ENCODE results near the gene DUSP7.

DUSP7 gene

DNA sequence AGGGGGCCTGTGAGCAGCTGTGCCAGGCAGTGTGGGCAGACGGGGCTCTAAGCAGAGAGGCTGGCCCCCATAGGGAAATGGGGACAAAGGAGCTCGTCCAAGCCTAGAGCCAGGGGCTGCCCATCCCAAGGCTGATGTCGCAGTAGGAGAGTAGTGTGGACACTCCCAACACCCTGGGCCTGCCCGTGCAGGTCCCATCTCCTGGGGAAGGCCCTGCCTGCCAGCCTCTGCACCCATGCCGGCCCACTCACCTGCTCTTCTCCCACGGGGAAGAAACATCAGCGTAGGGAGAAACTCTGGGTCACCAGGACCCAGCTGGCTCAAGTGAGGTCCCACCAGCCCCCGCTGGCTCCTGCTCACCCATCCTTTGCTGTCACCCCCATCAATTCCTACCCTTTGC, 10.7 kb upstream of the DUSP7 start:
- DNase-seq, result no peak

DNA sequence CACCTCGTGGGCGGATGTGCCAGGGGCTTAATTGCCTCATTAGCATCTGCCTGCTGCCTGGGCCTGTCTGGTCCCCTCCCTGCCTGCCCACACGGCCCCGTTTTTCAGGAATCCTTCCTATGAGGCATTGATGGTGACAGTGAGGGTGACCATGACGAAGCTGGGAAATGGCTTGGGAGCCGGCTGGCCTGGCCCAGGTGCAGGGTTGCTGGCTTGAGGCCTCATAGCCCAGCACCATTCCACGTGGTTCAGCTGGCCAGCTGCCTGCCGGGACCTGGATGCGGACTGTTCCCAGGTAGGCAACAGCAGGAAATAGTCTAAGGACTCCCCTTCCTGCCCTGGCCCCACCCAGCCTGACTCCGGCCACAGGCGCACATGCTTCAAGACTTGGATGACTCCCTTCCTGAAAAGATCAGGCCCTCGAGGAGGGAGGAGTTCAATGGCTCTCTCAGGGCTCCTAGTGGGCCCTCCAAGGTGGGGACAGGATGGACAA, 8.9 kb upstream of the DUSP7 start:
- no peak for DNase-seq

DNA sequence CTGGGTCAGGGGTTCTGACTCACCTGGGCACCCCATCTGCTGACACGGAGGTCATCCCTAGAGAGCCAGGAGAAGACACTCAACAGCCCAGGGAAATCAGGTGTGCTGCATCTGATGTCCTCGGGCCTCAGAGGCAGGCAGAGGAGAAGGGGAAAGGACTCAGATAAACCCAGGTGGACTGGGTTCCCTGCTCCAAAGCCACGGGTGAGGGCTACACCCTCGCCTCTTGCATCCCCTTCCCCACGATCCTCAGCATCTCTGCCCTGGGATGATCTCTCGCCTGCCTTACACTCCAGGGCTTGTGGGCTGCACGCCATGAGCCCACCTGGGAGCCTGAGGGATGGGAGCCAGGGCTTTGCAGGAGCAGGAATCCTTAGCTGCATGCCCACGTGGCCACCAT, 8.2 kb upstream of the DUSP7 start:
- DNase-seq, result no peak

DNA sequence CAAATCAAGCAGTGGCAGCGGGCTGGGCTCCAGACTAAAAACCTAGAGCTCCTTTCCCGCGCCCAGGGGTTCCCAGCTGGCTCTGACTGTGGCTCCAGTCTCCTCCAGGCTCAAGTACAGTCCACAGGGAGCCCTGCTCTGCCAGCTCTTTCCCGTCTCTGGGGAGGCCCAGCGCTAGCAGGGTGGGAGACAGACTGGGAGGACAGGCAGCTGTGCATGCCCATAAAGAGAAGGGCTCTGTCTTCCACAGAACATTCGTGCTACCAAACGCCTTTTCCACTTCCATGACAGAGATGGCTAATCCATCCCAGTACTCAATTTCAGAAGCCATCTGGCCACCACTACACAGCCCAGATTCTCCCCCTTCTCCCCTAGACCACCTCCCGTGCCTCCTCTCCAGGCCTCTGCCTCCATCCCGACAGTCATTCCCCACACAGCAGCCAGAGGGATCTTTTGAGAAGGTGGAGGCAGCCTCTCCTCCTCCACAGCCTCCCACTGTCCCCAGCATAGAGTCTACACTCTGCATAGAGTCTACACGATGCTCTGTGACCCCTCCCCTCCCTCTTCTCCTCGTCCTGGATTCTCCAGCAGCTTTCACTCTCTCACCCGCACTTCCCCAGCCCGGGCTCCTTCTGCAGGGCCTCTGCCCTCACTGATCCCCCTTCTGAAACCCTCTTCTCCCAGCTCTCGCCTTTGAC, 6.8 kb upstream of the DUSP7 start:
- no peak for DNase-seq

DNA sequence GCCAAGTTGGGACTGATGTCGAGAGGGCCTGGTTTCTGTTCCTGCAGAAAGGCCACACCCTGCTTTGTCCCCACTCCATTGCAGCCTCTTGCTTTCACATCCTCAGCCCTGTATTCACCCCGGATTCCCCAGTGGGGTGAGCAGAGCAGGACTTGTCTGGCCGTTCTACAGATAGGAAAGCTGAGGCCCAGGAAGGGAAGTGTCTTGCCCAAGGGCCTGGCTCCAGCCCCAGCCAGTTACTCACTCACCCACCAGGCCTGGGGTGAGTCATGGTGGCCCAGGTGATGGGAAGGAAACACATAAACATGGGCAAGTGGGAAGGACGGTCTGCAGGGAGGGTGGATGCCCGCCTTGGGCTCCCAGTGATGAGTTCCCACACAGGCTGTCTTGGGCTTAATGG, 6.1 kb upstream of the DUSP7 start:
- DNase-seq, result no peak

DNA sequence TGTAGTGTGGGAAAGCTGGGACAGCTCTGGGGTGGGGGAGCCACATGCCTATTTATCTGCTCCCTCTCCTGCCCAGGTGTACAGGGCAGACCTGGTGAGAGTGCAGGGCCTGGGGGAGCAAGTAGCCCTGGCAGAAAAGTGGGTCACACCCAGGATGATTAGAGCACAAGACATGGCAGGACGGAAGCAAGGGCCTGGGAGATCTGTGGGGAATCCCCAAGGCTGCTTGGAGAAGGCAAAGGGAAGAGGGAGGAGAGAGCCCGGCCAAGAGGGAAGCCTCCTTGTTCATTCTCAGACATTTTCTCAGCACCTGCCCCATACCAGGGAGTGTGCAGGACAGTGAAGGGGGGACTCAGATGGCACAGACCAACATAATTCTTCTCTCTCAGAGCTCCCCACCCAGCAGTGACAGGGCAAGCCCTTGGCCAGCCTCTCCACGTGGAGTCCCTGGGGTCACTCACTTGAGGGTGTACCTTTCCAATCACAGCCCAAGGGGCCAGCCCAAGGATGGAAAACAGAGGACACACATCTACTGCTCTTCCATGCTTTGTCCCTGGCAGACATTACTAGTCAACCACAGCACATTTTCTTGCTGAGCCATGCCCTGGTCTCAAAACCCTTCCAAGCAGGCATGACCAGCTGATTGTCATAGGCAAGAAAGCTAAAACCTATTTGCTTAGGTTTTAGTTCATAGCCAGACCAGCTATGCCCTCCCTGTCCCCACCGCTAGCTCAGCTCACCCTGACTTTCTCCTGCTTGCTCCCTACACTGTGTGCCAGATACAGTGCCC, 4.9 kb upstream of the DUSP7 start:
- no peak for DNase-seq

DNA sequence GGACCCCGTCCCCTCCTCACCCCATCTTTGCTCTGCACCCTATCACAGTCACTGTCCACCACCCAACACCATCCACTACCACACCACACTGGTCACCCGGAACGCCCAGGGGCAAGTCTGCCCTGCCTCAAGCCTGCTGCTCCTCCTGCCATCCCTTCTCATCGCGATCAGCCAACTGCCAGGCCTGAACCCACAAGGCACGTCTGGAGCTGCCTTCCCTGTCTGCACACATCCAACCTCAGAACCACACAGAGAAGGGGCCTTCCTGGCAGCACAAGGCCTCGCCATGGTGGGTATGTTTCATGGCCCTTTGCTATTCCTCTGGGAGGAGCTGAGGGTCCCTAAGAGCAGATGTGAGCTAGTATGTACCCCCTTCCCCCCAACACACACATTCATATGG, 3.4 kb upstream of the DUSP7 start:
- DNase-seq, result no peak

DNA sequence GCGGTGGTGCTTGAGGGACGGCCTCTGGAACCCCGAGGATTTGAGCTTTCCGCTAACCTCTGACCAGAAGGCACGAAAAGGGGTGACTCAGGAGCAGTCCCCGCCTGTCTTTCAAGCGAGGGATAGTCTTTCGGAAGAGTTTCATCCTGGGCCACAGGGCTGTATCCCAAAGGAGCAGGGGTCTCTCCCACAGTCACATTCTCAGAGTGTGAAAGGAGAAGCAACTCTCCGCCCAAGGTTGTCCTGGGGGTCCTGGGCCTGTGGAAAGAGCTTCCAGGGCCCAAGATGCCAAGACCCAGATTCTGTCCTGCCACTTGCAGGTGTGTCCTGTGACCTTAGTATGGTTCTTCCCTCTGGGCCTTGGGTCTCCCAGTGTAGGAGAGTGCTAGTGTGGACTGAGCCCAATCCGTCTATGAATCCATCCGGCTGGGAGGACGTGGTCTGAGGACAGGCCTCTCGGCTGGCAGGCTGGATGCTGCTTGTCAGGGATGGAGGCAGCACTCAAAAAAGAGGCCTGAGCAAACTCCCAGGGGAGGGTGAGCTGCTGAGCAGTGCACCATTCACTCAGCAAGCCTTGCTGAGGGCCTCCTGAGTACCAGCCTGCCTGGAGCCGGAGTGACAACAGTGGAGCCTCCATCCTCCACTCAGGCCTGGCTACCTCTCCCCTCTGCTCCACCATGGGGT, 1.6 kb upstream of the DUSP7 start:
- DNase-seq, result no peak

DNA sequence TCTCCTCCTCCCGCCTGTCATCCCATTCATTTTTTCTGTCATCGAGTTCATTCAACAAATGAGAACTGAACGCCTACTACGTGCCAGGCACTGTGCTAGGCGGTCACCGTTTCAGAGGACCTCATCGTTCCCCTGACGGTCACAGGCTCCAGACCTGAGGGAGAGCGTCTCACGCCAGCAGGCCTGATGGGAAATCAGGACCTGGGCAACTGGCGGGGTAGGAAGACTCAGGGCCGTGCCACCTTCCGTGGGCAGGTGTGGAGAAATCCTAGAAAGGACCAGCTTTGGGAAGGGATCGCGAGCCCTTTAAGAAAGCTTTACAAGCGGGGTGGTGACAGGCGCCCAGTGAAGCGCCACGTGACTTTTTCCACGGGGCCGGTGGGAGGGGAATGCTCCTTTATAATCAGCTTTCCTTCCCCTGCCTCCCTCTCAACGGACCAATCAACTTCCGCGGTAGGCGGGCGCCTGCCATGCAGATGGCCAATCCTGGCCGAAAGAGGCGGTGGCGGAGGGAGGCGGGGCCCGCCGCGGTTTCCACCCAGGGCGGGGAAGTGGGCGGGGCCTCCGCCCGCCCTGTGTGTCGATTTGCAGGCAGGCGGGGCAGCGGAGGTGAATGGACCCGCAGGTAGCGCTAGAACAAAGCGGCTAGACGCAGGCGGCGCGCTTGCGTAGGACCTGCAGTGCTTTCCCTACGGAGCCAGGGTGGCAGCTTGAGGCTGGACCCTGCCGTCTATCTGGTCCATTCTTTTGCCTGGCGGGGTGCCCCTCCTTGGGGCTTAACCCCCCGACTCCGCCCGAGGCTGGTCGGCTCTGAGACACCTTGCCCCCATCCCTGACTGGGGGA, 819 bp upstream of the DUSP7 start:
- DNase-seq, result peak; percentile 97 to 99 (median 98)

DNA sequence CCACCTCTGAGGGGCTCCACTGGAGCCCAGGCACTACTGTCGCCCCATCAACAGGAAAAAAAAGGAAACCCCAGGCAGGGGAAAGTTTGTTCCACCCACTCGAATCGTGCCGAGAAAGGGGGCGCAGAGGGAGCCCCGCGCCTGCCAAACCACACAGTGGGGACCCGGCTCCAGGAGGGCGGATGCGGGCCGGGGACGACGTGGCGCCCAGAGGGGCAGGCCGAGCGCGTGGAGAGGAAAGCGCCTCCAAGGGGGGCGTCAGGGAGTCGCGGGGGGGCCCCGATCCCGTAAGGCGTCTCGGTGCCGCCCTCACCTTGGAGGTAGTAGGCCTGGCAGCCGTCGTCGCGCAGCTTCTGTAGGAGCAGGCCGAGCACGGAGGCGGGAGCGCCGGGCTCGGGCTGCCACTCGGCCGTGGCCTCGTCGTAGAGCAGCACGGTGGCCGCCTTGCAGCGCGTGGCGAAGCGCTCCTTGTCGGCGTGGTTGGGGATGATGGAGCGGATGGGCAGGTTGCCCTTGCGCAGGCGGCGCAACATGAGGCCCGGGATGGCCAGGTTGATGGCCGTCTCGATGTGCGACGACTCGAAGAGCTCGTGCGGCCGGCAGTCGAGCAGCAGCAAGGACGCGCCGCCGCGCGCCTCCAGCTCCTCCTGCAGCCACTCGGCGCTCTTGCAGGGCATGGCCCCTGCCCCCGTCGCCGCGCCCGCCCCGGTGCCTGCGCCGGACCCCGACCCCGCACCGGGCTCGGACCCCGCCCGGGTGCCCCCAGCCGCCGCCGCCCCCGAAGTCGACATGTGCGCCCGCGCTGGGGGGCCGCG, 627 bp downstream of the DUSP7 start:
- peak in 3 of 4 experiments; percentile 16 to 40 (median 16) for DNase-seq

DNA sequence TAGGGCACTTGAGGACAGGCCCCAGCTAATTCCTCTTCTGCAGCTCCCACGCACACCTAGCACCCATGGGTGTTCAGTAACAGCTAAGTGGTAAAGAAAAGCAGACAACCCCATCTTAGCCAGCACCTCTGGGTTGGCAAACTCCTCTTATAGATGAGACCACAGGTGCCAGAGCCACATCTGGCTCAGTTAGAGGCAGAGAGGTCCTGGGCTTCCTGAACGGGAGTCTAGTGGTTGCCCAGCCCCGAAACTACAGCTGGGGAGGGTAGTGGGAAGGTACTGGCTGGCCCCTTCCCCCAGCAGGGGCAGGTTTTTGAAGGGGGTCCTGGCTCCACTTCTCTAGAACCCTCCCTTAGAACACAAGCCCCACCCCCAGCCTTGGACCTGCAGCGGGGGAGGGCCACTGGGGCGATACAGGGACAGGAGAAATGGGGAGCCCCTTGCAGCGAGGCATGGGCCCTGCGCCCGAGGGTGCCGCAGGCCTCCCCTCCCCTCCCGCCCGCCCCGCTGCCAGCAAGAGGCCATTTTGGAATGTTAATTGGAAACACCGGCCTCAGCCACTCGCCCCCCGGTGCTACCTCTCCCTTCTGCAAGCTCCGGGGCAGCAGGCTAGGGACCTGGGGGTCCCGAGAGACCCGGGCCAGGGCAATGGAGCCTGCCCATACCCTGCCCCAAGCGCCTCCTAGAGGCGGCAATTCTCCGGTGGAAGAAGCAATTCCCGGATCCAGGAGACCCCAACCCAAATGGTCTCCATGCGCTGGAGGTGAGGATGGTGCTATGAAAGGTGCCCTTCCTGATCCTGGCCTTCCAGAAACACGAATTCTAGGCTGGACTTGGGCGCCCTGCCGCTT, 1.5 kb downstream of the DUSP7 start:
- DNase-seq, result peak in 1 of 4 experiments; percentile 11

DNA sequence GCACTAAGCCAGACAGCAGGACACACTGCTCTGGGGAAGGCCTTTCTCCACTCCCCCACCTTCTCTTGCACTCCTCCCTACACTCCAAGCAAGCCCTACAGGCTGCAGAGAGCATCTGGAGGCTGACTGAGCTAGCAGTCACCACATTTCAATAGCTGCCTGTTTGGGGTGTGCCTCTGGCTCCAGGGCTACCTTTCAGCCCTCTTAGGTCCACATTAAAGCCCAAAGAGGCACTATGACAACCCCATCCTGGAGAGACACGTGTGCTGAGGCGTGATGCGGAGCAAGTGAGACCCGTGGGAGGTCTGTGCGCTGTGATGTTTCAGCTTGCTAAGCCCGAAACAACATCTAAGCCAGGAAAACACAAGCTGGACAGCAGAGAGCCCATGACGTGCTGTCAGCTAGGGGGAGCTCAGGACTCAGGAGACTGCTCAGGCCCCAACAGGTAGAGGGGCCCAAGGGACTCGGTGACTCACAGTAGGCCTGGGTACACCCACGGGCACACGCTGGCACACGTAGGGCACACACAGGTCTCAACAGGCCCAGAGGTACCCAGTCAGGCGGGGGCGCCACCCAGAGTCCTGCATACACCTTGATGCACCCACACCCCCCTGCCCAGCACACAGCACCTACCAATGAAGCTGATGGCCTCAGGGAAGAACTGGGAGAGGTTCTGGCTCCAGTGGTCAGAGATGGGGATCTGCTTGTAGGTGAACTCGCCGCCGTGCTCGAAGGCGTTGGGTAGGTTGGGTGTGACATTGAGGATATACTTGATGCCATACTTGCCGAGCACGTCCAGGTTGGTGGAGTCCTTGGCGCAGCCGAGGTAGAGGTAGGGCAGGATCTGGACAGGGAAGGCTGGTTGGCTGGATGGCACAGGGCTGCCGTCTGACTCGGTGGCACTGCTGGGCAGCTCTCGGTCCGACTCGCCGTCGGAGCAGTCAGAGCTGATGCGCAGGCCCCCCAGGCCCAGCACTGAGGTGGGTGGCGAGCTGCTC, 2.8 kb downstream of the DUSP7 start:
- DNase-seq, result no peak

DNA sequence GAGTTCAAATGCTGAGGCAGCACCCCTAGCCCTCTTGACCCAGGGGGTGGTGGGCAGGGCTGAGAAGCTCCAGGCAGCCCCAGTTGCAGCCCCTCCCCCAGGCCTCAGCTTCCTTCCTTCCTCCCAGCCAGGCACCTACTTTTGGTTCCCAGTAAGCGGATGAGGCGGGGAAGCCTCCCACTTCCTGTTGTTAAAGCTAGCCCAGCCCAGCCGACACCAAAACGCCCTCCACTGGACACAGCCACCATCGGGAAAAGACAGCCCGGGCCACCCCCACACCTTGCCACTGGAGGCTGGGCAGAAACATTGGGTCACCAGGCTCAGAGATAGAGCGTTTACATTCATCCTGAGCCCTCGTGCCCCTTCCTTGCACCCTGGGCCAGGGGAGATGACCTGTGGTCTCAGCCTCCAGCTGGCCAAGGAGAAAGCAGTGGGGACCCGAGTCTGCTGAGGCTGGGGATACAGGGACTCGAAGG, 3.5 kb downstream of the DUSP7 start:
- DNase-seq, result no peak

DNA sequence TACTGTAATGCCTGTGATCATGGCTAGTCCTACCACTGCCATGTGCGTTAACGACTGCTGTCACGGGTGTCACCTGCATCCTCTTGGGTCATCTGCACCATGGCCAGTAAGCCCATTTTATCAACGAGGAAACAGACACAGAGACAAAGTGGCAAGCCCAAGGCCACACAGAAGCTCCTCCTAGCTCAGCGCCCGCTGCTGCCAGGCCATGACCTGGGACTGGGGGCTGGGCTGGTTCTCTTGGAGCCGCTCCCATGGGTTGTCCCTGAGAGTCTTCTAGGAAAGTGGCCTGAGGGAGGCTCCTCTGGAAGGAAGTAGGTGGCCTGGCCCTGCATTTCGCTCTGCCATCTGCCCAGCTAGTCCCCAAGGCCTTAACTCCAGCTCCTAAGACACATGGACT, 4.9 kb downstream of the DUSP7 start:
- DNase-seq, result no peak

DNA sequence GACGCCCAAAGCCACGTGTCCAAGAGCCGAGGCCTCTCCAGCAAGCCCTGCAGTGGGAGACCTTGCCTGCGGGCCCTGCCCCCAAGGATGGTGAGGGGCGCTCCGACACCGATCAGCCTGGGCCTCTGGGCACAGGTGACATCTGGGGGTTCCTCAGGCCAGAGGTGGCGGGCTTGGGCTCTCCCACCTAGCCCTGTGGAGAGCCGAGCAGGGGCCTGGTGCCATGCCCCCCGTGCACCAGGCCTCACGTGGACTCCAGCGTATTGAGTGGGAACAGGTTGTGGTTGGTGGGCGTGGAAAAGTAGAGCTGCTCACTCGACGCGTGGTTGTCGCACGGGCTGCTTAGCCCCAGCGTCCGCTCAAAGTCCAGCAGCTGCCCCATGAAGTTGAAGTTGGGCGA, 5.8 kb downstream of the DUSP7 start:
- no peak for DNase-seq

DNA sequence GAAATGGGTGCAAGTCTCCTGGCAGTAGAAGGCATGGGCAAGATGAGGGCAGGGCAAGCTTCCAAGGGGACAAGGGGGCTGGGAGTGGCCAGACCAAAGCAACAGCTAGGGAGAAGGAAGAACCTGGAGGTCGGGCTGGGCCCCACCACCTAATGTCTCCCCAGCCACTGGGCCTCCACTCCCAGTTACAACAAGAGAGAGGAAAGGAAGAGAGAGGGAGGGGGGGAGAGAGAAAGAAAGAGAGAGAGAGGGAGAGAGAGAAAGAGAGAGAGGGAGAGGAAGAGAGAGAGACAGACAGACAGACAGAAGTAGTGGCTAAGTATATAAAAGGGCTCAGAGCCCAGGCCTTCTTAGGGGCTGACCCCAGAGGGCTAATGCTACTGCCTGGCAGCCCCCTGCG, 6.9 kb downstream of the DUSP7 start:
- no peak for DNase-seq

DNA sequence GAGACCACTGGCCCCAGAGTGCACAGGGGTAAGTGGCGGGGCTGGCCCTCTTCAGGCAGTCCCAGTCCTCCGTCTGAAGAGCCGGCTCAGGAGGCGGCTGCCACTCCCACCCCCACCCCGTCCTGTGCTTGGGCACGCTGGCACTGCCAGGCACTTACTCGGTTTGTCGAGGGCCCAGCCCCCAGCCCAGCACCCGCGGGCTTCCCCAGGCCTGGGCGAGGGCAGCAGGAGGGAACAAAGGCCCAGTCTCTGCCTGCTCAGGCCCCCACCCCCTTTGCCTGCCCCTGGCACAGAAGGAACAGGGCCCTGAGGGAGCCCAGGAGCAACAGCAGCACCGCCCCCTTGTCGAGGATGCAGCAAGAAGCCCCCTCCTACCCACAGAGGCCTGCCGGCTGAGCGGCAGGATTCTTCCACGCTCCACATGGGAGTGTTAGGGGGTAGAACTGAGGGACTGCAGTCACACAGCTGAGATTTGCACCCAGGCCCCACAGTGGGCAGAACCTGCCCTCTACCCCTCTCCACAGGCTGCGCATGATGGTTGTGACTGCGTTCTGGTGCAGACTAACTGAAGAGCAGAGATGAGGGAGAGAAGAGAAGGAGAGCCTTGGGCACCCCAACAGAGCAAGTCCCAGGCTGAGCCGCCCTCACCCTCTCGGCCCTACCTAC, 8.9 kb downstream of the DUSP7 start:
- DNase-seq, result no peak

DNA sequence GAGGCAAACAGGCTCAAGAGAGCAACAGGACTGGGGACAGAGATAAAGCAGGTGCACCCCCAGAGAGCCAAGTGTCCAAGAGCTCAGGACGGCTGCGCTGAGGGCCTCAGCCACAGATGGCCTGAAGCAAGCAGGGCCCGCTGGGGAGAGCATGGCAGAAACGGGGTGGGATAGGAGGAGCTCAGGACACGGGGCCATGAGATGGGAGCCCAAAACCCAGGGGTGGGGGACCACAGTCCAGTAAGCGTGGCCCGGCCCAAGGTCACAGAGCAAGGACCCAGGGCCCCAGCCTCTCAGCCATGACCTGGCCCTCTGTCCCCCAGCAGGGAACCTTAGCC, 9.5 kb downstream of the DUSP7 start:
- DNase-seq, result no peak
